HCT116 (cell line): Measurements from ENCODE around the gene CDKN2A. TPM values are rescaled to one million over a fixed set of nuclear protein-coding genes. Genes with fewer than 3 reads are reported as not detected.

ENCODE experiments used
- ATAC-seq: fragments of 200-7000 bp; cut with Tn5 transposase; 2 replicates; pipeline ENCODE4 v1.9.1; 2020; ENCODE audit warnings: mild to moderate bottlenecking, moderate library complexity
- BruUV-seq: library from RNA; stranded (reverse); fragments of 400-500 nt; replicated peaks from 2 replicates; lab custom pipeline; 2021; lab: Mats Ljungman, UMichigan
- CTCF ChIA-PET: fragments of 300-600 bp; sonication (Branson Sonifier 250); formaldehyde crosslinking; loops from one replicate; lab custom pipeline; 2021; ENCODE audit warnings: antibody characterized with exemption; lab: Charles Lee
- POLR2A ChIA-PET: fragments of 300-600, 350-600 bp; sonication (Branson Sonifier 250); formaldehyde crosslinking; loops from one replicate; lab custom pipeline; 2021; ENCODE audit warnings: antibody characterized with exemption; lab: Charles Lee
- RAD21 ChIA-PET, 2 experiments: fragments of 300-600 bp; sonication (Branson Sonifier 250); formaldehyde crosslinking; loops; one replicate each; lab custom pipeline; 2023; ENCODE audit warnings: low total read pairs in 2 of 2; ENCODE audit not compliant: uncharacterized antibody in 2 of 2, unreplicated experiment in 2 of 2, low non-redundant PET in 1 of 2; lab: Charles Lee
- DNase-seq: peaks from one replicate; pipeline ENCODE4 v3.0.0-alpha.2; 2010; ENCODE audit warnings: low read depth, low spot score
- H2AFZ ChIP-seq: fragments of 200-600 bp; shearing (Covaris generic), sonication (generic); 2 replicates; pipeline ENCODE4 v1.6.1; 2017; ENCODE audit warnings: low read depth, mixed run types, mixed read lengths, antibody characterized with exemption, low read length; ENCODE audit not compliant: poor library complexity, severe bottlenecking
- H3K27ac ChIP-seq: 2 replicates; pipeline ENCODE4 v1.5.1; 2012; ENCODE audit warnings: low read depth, low read length
- H3K27me3 ChIP-seq: fragments of 200-600 bp; sonication (generic); 2 replicates; pipeline ENCODE4 v1.6.1; 2016; ENCODE audit warnings: mixed run types, low read length, mixed read lengths; ENCODE audit not compliant: insufficient read depth
- H3K36me3 ChIP-seq, 2 experiments: fragments of 200-500 bp in 1 of 2; fragments of 200-600 bp in 1 of 2; sonication (Bioruptor generic) in 1 of 2; sonication (generic) in 1 of 2; 2 replicates each; pipeline versions ENCODE4 v1.5.1 to v1.6.1; 2014 to 2016; ENCODE audit warnings: low read length in 2 of 2, inconsistent platforms in 1 of 2, mixed read lengths in 1 of 2, mixed run types in 1 of 2; ENCODE audit not compliant: insufficient read depth in 2 of 2, control insufficient read depth in 1 of 2
- H3K4me1 ChIP-seq, 2 experiments: fragments of 200-600 bp in 1 of 2; sonication (generic) in 1 of 2; 2 replicates each; pipeline versions ENCODE4 v1.5.1 to v1.6.1; 2012 to 2017; ENCODE audit warnings: low read length in 2 of 2, inconsistent platforms in 1 of 2, mild to moderate bottlenecking in 1 of 2, mixed read lengths in 1 of 2, mixed run types in 1 of 2, moderate library complexity in 1 of 2; ENCODE audit not compliant: insufficient read depth in 2 of 2, control insufficient read depth in 1 of 2
- H3K4me2 ChIP-seq: fragments of 200-600 bp; sonication (generic); 2 replicates; pipeline ENCODE4 v1.6.1; 2017; ENCODE audit warnings: mixed run types, low read length, mixed read lengths
- H3K4me3 ChIP-seq, 2 experiments: fragments of 200-600 bp in 1 of 2; sonication (generic) in 1 of 2; replicated peaks in 1 of 2; 2 replicates each; pipeline ENCODE4 v1.5.1; 2011 to 2016; ENCODE audit warnings: low read length in 2 of 2, control low read depth in 1 of 2, low read depth in 1 of 2, mild to moderate bottlenecking in 1 of 2, mixed read lengths in 1 of 2, mixed run types in 1 of 2
- H3K79me2 ChIP-seq: fragments of 200-600 bp; sonication (generic); 2 replicates; pipeline ENCODE4 v1.6.1; 2017; ENCODE audit warnings: mild to moderate bottlenecking, mixed run types, low read length, moderate library complexity, mixed read lengths; ENCODE audit not compliant: insufficient read depth
- H3K9ac ChIP-seq: fragments of 200-600 bp; sonication (generic); 2 replicates; pipeline ENCODE4 v1.6.1; 2016; ENCODE audit warnings: low read length, mixed read lengths
- H3K9me2 ChIP-seq: fragments of 200-600 bp; sonication (generic), shearing (Covaris generic); 2 replicates; pipeline ENCODE4 v1.6.1; 2017; ENCODE audit warnings: mixed run types, mild to moderate bottlenecking, moderate library complexity; ENCODE audit not compliant: insufficient read depth
- H3K9me3 ChIP-seq, 2 experiments: fragments of 200-500 bp in 1 of 2; fragments of 200-600 bp in 1 of 2; sonication (Bioruptor generic) in 1 of 2; sonication (generic) in 1 of 2; 2 replicates each; pipeline ENCODE4 v1.6.1; 2014 to 2017; ENCODE audit warnings: low read length in 2 of 2, mixed read lengths in 2 of 2, inconsistent platforms in 1 of 2, low read depth in 1 of 2, mild to moderate bottlenecking in 1 of 2, mixed run types in 1 of 2, moderate library complexity in 1 of 2; ENCODE audit not compliant: control insufficient read depth in 1 of 2, insufficient read depth in 1 of 2
- H4K20me1 ChIP-seq: fragments of 200-600 bp; sonication (generic), shearing (Covaris generic); 2 replicates; pipeline ENCODE4 v1.6.1; 2017; ENCODE audit warnings: mixed run types, mild to moderate bottlenecking, moderate library complexity; ENCODE audit not compliant: insufficient read depth
- CBX3 ChIP-seq: IDR thresholded peaks from 2 replicates; pipeline ENCODE4 v1.6.1; 2012; ENCODE audit warnings: low read depth
- ELF1 ChIP-seq: IDR thresholded peaks from 2 replicates; pipeline ENCODE4 v1.6.1; 2012; ENCODE audit warnings: low read depth, borderline replicate concordance
- EZH2 ChIP-seq: fragments of 200-600 bp; sonication (generic); IDR thresholded peaks from 2 replicates; pipeline ENCODE4 v1.6.1; 2017; ENCODE audit warnings: antibody characterized with exemption, mixed run types
- EZH2phosphoT487 ChIP-seq: fragments of 200-600 bp; IDR thresholded peaks from 2 replicates; pipeline ENCODE4 v1.6.1; 2018; ENCODE audit warnings: antibody characterized with exemption, borderline replicate concordance
- FOSL1 ChIP-seq: IDR thresholded peaks from 2 replicates; pipeline ENCODE4 v1.6.1; 2012; ENCODE audit warnings: low read depth
- JUND ChIP-seq: IDR thresholded peaks from 2 replicates; pipeline ENCODE4 v1.6.1; 2012
- RAD21 ChIP-seq: IDR thresholded peaks from 2 replicates; pipeline ENCODE4 v1.6.1; 2012; ENCODE audit warnings: low read depth, mild to moderate bottlenecking
- SP1 ChIP-seq: IDR thresholded peaks from 2 replicates; pipeline ENCODE4 v1.6.1; 2012; ENCODE audit warnings: low read depth
- ZNF274 ChIP-seq: fragments of 200-500 bp; sonication (Bioruptor generic); IDR thresholded peaks from 2 replicates; pipeline ENCODE4 v1.6.1; 2014; ENCODE audit warnings: mild to moderate bottlenecking, low read depth, low read length, inconsistent platforms
- intact Hi-C: fragments of 100-400 bp; cut with micrococcal nuclease; formaldehyde crosslinking; loops from 2 replicates; pipeline ENCODE4 v1.10.0; 2022
- total RNA-seq: library from RNA; stranded (reverse); gene quantifications from one replicate; pipeline ENCODE4 v1.2.1, GENCODE V29; 2021; ENCODE audit not compliant: unreplicated experiment
- TF ChIP-seq, protein P1 (sequence below), 3 experiments: fragments of 200-600 bp in 1 of 3; sonication (generic) in 1 of 3; IDR thresholded peaks in 2 of 3; conservative IDR thresholded peaks in 1 of 3; 2 replicates each; pipeline ENCODE4 v1.5.1; 2012 to 2017; ENCODE audit warnings: low read depth in 2 of 3, low read length in 2 of 3, antibody characterized with exemption in 1 of 3, borderline replicate concordance in 1 of 3, control low read depth in 1 of 3, mild to moderate bottlenecking in 1 of 3, mixed read lengths in 1 of 3, mixed run types in 1 of 3, moderate library complexity in 1 of 3; ENCODE audit not compliant: insufficient read depth in 1 of 3
- TF ChIP-seq, protein P2 (sequence below): IDR thresholded peaks from 2 replicates; pipeline ENCODE4 v1.6.1; 2011; ENCODE audit warnings: mild to moderate bottlenecking, low read length, moderate library complexity; ENCODE audit not compliant: insufficient replicate concordance; ENCODE audit errors: extremely low read depth
- TF ChIP-seq, protein P3 (sequence below): IDR thresholded peaks from 2 replicates; pipeline ENCODE4 v1.6.1; 2012
- TF ChIP-seq, protein P4 (sequence below): IDR thresholded peaks from 2 replicates; pipeline ENCODE4 v1.6.1; 2012

Gene CDKN2A
- total RNA-seq, 1 experiment from 2014 or later: 89.7 TPM

DNA sequence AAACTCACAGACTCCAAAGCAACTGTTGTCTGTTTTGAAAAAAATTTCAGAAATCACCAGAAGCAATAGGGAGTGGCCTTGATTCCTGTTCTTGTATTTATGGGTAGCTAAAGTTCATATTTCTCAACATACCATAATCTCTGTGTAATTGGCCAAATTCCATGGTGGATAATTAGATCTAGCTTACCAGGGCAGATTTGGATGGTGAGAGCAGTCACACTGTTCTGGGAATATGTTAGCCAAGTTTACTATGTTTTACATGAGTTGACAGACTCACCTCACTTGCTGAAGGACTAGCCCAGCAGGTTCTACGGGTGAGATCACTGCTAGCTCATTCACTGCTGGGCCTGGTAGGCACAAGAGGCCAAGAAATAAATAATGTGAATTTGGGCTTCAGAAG, 47.6 kb upstream of the CDKN2A start:
- H2AFZ ChIP-seq: no peak overlapping the region
- no peaks in the 10 kb centered on the region for H3K9me2 ChIP-seq
- ChIA-PET CTCF (interaction anchor here (1.0 to 2.2 kb wide), 3 partner anchors 33 to 229 kb away, joined by 5 to 11 read pairs (median 6); partner anchors contain the start of gene CDKN2B), POLR2A (interaction anchor here (0.9 kb wide), 1 partner anchor 33 kb away, joined by 3 read pairs; the partner anchor contains the start of gene CDKN2B), RAD21 (interaction anchor here in 1 of 2 experiments (0.5 kb wide), 1 partner anchor 197 kb away, joined by 3 read pairs; no protein-coding TSS in a partner anchor)
- H3K4me2 ChIP-seq: peak overlapping the region; percentile 48
- H3K36me3 ChIP-seq: no peaks in the 10 kb centered on the region
- intact Hi-C loops: loop anchor here (5.0 kb wide), 1 partner anchor 34 kb away; the partner anchor contains the start of gene CDKN2B
- ATAC-seq (peak; percentile 74), DNase-seq (peak; percentile 29)
- no peak overlapping the region for H3K4me3 ChIP-seq
- no peaks in the 10 kb centered on the region for H4K20me1 ChIP-seq
- BruUV-seq: no TSS peak
- no peaks in the 10 kb centered on the region for H3K79me2 ChIP-seq
- no peaks in the 10 kb centered on the region for H3K27me3 ChIP-seq
- peaks cover 11 to 17% of the 10 kb centered on the region in 2 experiments for H3K4me1 ChIP-seq
- no peaks in the 10 kb centered on the region for H3K9me3 ChIP-seq
- TF ChIP-seq ZNF274 (no peak), FOSL1 (peak; percentile 38; the same call in 1 of the 2 replicates), EZH2 (no peak), RAD21 (peak; percentile 17; the same call in 1 of the 2 replicates), EZH2phosphoT487 (no peak), SP1 (peak; percentile 60), JUND (peak; percentile 55), CBX3 (peak; percentile 66; the same call in 1 of the 2 replicates), ELF1 (no peak)
- TF ChIP-seq, protein P1, sequence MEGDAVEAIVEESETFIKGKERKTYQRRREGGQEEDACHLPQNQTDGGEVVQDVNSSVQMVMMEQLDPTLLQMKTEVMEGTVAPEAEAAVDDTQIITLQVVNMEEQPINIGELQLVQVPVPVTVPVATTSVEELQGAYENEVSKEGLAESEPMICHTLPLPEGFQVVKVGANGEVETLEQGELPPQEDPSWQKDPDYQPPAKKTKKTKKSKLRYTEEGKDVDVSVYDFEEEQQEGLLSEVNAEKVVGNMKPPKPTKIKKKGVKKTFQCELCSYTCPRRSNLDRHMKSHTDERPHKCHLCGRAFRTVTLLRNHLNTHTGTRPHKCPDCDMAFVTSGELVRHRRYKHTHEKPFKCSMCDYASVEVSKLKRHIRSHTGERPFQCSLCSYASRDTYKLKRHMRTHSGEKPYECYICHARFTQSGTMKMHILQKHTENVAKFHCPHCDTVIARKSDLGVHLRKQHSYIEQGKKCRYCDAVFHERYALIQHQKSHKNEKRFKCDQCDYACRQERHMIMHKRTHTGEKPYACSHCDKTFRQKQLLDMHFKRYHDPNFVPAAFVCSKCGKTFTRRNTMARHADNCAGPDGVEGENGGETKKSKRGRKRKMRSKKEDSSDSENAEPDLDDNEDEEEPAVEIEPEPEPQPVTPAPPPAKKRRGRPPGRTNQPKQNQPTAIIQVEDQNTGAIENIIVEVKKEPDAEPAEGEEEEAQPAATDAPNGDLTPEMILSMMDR (IDR thresholded peaks at IDR 0.05 in 2 of 3, conservative IDR thresholded peaks at IDR 0.05 in 1 of 3; ENCODE audit: borderline replicate concordance in 1 of 3, insufficient read depth in 1 of 3, low read depth in 2 of 3, low read length in 2 of 3): no peak
- TF ChIP-seq, protein P2, sequence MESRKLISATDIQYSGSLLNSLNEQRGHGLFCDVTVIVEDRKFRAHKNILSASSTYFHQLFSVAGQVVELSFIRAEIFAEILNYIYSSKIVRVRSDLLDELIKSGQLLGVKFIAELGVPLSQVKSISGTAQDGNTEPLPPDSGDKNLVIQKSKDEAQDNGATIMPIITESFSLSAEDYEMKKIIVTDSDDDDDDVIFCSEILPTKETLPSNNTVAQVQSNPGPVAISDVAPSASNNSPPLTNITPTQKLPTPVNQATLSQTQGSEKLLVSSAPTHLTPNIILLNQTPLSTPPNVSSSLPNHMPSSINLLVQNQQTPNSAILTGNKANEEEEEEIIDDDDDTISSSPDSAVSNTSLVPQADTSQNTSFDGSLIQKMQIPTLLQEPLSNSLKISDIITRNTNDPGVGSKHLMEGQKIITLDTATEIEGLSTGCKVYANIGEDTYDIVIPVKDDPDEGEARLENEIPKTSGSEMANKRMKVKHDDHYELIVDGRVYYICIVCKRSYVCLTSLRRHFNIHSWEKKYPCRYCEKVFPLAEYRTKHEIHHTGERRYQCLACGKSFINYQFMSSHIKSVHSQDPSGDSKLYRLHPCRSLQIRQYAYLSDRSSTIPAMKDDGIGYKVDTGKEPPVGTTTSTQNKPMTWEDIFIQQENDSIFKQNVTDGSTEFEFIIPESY: no peak
- TF ChIP-seq, protein P3, sequence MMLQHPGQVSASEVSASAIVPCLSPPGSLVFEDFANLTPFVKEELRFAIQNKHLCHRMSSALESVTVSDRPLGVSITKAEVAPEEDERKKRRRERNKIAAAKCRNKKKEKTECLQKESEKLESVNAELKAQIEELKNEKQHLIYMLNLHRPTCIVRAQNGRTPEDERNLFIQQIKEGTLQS: peak; percentile 23; the same call in 1 of the 2 replicates
- TF ChIP-seq, protein P4, sequence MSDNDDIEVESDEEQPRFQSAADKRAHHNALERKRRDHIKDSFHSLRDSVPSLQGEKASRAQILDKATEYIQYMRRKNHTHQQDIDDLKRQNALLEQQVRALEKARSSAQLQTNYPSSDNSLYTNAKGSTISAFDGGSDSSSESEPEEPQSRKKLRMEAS: 0 out of 2 replicates have a peak, but pooled peaks have one; percentile 19
- no peak overlapping the region for H3K9ac ChIP-seq
- H3K27ac ChIP-seq: no peak overlapping the region
